Measurements from ENCODE around the gene IL17REL.

GRCh38 chr22:50053861-50054260 is 41.3 kb upstream of the IL17REL start:
- TF ChIP-seq CTCF (conservative IDR thresholded peaks at IDR 0.05 in 1 of 2, IDR thresholded peaks at IDR 0.05 in 1 of 2; ENCODE audit: extremely low read depth in 1 of 2, insufficient read depth in 1 of 2, low read depth in 1 of 2, low read length in 2 of 2) (no peak), EZH2 (IDR thresholded peaks at IDR 0.05; ENCODE audit: borderline replicate concordance, low read length) (no peak)
